Mammary epithelial cell (primary cell): ENCODE results near the gene PDCD5.

ENCODE experiments used
- EZH2 ChIP-seq: IDR thresholded peaks from 2 replicates; pipeline ENCODE4 v1.6.1; 2012; ENCODE audit warnings: low read length, inconsistent platforms, borderline replicate concordance
- TF ChIP-seq, protein P1 (sequence below), 2 donors: IDR thresholded peaks in 1 of 2; conservative IDR thresholded peaks in 1 of 2; 2 replicates each; pipeline ENCODE4 v1.5.1; 2011 to 2012; ENCODE audit warnings: inconsistent platforms in 2 of 2, low read length in 2 of 2, mild to moderate bottlenecking in 2 of 2, control low read depth in 1 of 2, low read depth in 1 of 2; ENCODE audit not compliant: insufficient read depth in 1 of 2; ENCODE audit errors: extremely low read depth in 1 of 2

DNA sequence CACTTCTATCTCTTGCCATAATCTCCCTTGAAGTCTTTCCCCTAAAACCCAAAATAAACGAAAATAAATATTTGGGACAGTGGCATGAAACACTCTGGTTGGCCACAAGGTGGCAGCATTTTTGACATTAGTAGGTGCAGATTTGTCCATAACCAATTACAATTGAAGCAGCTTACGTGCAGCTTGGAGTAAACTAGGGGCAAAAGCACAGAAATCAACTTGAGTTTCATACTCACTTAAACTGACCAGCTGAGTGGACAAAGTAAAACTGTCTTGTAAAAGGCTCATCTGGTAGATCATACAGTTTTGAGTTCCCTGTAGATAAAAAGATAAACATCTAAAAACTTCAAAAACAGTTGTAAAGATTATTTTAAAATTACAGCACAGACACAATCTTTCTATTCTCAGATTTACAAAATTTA, 18.8 kb downstream of the PDCD5 start:
- TF ChIP-seq, protein P1, sequence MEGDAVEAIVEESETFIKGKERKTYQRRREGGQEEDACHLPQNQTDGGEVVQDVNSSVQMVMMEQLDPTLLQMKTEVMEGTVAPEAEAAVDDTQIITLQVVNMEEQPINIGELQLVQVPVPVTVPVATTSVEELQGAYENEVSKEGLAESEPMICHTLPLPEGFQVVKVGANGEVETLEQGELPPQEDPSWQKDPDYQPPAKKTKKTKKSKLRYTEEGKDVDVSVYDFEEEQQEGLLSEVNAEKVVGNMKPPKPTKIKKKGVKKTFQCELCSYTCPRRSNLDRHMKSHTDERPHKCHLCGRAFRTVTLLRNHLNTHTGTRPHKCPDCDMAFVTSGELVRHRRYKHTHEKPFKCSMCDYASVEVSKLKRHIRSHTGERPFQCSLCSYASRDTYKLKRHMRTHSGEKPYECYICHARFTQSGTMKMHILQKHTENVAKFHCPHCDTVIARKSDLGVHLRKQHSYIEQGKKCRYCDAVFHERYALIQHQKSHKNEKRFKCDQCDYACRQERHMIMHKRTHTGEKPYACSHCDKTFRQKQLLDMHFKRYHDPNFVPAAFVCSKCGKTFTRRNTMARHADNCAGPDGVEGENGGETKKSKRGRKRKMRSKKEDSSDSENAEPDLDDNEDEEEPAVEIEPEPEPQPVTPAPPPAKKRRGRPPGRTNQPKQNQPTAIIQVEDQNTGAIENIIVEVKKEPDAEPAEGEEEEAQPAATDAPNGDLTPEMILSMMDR (conservative IDR thresholded peaks at IDR 0.05 in 1 of 2, IDR thresholded peaks at IDR 0.05 in 1 of 2; ENCODE audit: extremely low read depth in 1 of 2, insufficient read depth in 1 of 2, low read depth in 1 of 2, low read length in 2 of 2) = peak; percentile 64 to 78
- TF ChIP-seq EZH2 = no peak
